ENCODE data around the gene CCL4L2.
"Not testable (repeated sequence)": the region's sequence is repeated elsewhere in the genome, so short reads cannot be mapped to it uniquely, and the experiment has no call there.

CCL4L2 gene

GRCh38 chr17:36204724-36205500, 6.0 kb upstream of the CCL4L2 start:
- DNase-seq (ENCODE audit: low read depth, low spot score), result no peak
- ChIA-PET CTCF (no interaction called here), POLR2A (no interaction called here)
- H3K4me3 ChIP-seq (ENCODE audit: low read depth, low read length), result no peak overlapping the region
- TF ChIP-seq, protein P1, sequence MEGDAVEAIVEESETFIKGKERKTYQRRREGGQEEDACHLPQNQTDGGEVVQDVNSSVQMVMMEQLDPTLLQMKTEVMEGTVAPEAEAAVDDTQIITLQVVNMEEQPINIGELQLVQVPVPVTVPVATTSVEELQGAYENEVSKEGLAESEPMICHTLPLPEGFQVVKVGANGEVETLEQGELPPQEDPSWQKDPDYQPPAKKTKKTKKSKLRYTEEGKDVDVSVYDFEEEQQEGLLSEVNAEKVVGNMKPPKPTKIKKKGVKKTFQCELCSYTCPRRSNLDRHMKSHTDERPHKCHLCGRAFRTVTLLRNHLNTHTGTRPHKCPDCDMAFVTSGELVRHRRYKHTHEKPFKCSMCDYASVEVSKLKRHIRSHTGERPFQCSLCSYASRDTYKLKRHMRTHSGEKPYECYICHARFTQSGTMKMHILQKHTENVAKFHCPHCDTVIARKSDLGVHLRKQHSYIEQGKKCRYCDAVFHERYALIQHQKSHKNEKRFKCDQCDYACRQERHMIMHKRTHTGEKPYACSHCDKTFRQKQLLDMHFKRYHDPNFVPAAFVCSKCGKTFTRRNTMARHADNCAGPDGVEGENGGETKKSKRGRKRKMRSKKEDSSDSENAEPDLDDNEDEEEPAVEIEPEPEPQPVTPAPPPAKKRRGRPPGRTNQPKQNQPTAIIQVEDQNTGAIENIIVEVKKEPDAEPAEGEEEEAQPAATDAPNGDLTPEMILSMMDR (IDR thresholded peaks at IDR 0.05; ENCODE audit: insufficient read depth, low read length, missing control alignments), result no peak

GRCh38 chr17:36205637-36206485, 5.0 kb upstream of the CCL4L2 start:
- TF ChIP-seq, protein P1 (IDR thresholded peaks at IDR 0.05; ENCODE audit: insufficient read depth, low read length, missing control alignments), result no peak
- DNase-seq (ENCODE audit: low read depth, low spot score), result no peak
- CTCF ChIA-PET, result interaction anchor here (1.7 kb wide), 1 partner anchor 57 kb away, joined by 4 read pairs; no protein-coding TSS in a partner anchor
- no peak overlapping the region for H3K4me3 ChIP-seq (ENCODE audit: low read depth, low read length)
- POLR2A ChIA-PET, result no interaction called here

- POLR2A ChIA-PET; H3K4me3 ChIP-seq (ENCODE audit: low read depth, low read length); DNase-seq (ENCODE audit: low read depth, low spot score): not testable (repeated sequence)
- CTCF ChIA-PET, result interaction anchor here (1.7 kb wide), 1 partner anchor 58 kb away, joined by 4 read pairs; no protein-coding TSS in a partner anchor
Measured at GRCh38 chr17:36206486-36206821, 4.4 kb upstream of the CCL4L2 start.

- CTCF ChIA-PET; H3K4me3 ChIP-seq (ENCODE audit: low read depth, low read length); POLR2A ChIA-PET; DNase-seq (ENCODE audit: low read depth, low spot score): not testable (repeated sequence)
Measured at GRCh38 chr17:36207383-36207782, 3.5 kb upstream of the CCL4L2 start.

DNA sequence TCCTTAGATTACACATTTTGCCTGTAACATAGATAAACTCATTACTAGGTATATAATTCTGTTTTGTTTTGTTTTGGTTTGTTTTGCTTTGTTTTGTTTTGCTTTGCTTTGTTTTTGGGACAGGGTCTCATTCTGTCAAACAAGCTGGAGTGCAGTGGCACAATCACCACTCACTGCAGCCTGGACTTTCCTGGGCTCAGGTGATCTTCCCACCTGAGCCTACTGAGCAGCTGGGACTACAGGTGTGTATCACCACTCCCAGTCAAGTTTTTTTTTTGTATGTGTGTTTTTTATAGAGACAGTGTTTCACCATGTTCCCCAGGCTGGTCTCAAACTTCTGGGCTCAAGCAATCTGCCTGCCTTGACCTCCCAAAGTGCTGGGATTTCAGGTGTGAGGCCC, 1.3 kb upstream of the CCL4L2 start:
- ChIA-PET CTCF (no interaction called here), POLR2A (no interaction called here)
- H3K4me3 ChIP-seq (ENCODE audit: low read depth, low read length), result no peak overlapping the region
- TF ChIP-seq, protein P1 (IDR thresholded peaks at IDR 0.05; ENCODE audit: insufficient read depth, low read length, missing control alignments), result no peak
- no peak for DNase-seq (ENCODE audit: low read depth, low spot score)

GRCh38 chr17:36211484-36212271, 815 bp downstream of the CCL4L2 start:
- DNase-seq (ENCODE audit: low read depth, low spot score); POLR2A ChIA-PET; CTCF ChIA-PET; H3K4me3 ChIP-seq (ENCODE audit: low read depth, low read length): not testable (repeated sequence)

GRCh38 chr17:36212272-36212605, 1.4 kb downstream of the CCL4L2 start:
- no peak overlapping the region for H3K4me3 ChIP-seq (ENCODE audit: low read depth, low read length)
- TF ChIP-seq, protein P1 (IDR thresholded peaks at IDR 0.05; ENCODE audit: insufficient read depth, low read length, missing control alignments), result no peak
- CTCF ChIA-PET, result no interaction called here
- no peak for DNase-seq (ENCODE audit: low read depth, low spot score)
- POLR2A ChIA-PET, result no interaction called here

Data from AG04449 (cell line).